Astrocyte (in vitro differentiated cells and primary cell): ENCODE data around the gene PEPD.

Experiments used
- CTCF ChIP-seq: IDR thresholded peaks from 2 replicates; pipeline ENCODE4 v1.5.1; 2011; ENCODE audit warnings: low read depth, mild to moderate bottlenecking, inconsistent platforms, low read length, moderate library complexity; ENCODE audit not compliant: insufficient read depth
- EZH2 ChIP-seq: IDR thresholded peaks from 2 replicates; pipeline ENCODE4 v1.6.1; 2012; ENCODE audit warnings: mild to moderate bottlenecking, low read length, inconsistent platforms; ENCODE audit not compliant: insufficient read depth

GRCh38 chr19:33357556-33357955 is 164.0 kb downstream of the PEPD start:
- TF ChIP-seq CTCF (no peak), EZH2 (no peak)
